ENCODE measurements around the gene FXYD3.
A peak's percentile ranks its signal among the peaks of the same experiment; 100 is the strongest.

Gene FXYD3

GRCh38 chr19:35141837-35142605, 26.4 kb downstream of the FXYD3 start:
- H3K4me3 ChIP-seq (ENCODE audit: low read depth, low read length): no peak overlapping the region
- TF ChIP-seq, protein P1, sequence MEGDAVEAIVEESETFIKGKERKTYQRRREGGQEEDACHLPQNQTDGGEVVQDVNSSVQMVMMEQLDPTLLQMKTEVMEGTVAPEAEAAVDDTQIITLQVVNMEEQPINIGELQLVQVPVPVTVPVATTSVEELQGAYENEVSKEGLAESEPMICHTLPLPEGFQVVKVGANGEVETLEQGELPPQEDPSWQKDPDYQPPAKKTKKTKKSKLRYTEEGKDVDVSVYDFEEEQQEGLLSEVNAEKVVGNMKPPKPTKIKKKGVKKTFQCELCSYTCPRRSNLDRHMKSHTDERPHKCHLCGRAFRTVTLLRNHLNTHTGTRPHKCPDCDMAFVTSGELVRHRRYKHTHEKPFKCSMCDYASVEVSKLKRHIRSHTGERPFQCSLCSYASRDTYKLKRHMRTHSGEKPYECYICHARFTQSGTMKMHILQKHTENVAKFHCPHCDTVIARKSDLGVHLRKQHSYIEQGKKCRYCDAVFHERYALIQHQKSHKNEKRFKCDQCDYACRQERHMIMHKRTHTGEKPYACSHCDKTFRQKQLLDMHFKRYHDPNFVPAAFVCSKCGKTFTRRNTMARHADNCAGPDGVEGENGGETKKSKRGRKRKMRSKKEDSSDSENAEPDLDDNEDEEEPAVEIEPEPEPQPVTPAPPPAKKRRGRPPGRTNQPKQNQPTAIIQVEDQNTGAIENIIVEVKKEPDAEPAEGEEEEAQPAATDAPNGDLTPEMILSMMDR (IDR thresholded peaks at IDR 0.05; ENCODE audit: control insufficient read depth, extremely low read depth, insufficient read depth): no peak
- no peak for DNase-seq (ENCODE audit: low read depth)

DNA sequence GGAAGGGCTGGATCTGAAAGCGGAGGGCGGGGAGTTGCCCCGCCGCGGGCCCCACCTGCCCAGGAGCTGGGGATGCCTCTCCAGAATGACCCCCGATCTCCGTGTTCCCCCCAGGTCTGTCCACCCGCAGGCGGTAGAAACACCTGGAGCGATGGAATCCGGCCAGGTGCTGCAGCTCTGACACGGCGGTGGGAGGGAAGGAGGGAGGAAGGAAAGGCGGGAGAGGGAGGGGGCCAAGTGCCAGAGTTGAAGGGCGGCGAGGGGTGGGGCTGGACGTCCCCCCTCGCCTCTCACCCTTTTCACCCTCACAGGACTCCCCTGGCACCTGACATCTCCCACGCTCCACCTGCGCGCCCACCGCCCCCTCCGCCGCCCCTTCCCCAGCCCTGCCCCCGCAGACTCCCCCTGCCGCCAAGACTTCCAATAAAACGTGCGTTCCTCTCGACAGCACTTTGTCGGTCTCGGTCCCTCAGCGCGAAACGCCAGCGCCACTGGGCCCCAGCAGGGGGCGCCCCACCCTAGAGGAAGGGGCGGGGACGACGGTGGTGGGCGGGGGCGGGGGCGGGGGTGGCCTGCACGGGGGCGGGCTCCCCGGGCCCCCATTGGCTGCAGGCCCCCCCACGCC, 27.1 kb downstream of the FXYD3 start:
- no peak overlapping the region for H3K4me3 ChIP-seq (ENCODE audit: low read depth, low read length)
- no peak for DNase-seq (ENCODE audit: low read depth)

GRCh38 chr19:35143231-35143715, 27.6 kb downstream of the FXYD3 start, which contains the start of gene FXYD7:
TSS of gene FXYD7 (plus strand) at chr19:35143255. CDS start at chr19:35143334, 79 bp downstream.
- DNase-seq (ENCODE audit: low read depth): no peak
- no peak within 1 kb of the TSS for H3K4me3 ChIP-seq (ENCODE audit: low read depth, low read length)

More for the DNA sequence above, 27.1 kb downstream of the FXYD3 start:
- TF ChIP-seq, protein P1 (IDR thresholded peaks at IDR 0.05; ENCODE audit: control insufficient read depth, extremely low read depth, insufficient read depth): peak; percentile 58

GRCh38 chr19:35143818-35144217, 28.2 kb downstream of the FXYD3 start:
- H3K4me3 ChIP-seq (ENCODE audit: low read depth, low read length): no peak overlapping the region
- TF ChIP-seq, protein P1 (IDR thresholded peaks at IDR 0.05; ENCODE audit: control insufficient read depth, extremely low read depth, insufficient read depth): no peak
- no peak for DNase-seq (ENCODE audit: low read depth)

More at GRCh38 chr19:35143231-35143715, 27.6 kb downstream of the FXYD3 start, which contains the start of gene FXYD7:
- TF ChIP-seq, protein P1 (IDR thresholded peaks at IDR 0.05; ENCODE audit: control insufficient read depth, extremely low read depth, insufficient read depth): no peak

- TF ChIP-seq, protein P1 (IDR thresholded peaks at IDR 0.05; ENCODE audit: control insufficient read depth, extremely low read depth, insufficient read depth): no peak
- no peak for DNase-seq (ENCODE audit: low read depth)
- H3K4me3 ChIP-seq (ENCODE audit: low read depth, low read length): no peak overlapping the region
These were observed 28.6 kb downstream of the FXYD3 start for GRCh38 chr19:35144259-35144599.

- no peak for DNase-seq (ENCODE audit: low read depth)
- no peak overlapping the region for H3K4me3 ChIP-seq (ENCODE audit: low read depth, low read length)
- TF ChIP-seq, protein P1 (IDR thresholded peaks at IDR 0.05; ENCODE audit: control insufficient read depth, extremely low read depth, insufficient read depth): no peak
These were observed 29.2 kb downstream of the FXYD3 start for GRCh38 chr19:35144600-35145436.

Data from LNCaP clone FGC (cell line).